OCI-LY1 (cell line): ENCODE measurements around the gene KRTAP5-3.
"Not testable (repeated sequence)": the region's sequence is repeated elsewhere in the genome, so short reads cannot be mapped to it uniquely, and the experiment has no call there.

Experiments used
- EZH2 ChIP-seq: fragments of 200-600 bp; sonication (generic), shearing (Covaris generic); IDR thresholded peaks from 2 replicates; pipeline ENCODE4 v1.8.0; 2017; ENCODE audit warnings: borderline replicate concordance, mixed run types, mild to moderate bottlenecking, antibody characterized with exemption, low read length, moderate library complexity, mixed read lengths
- TF ChIP-seq, protein P1 (sequence below): fragments of 200-600 bp; sonication (generic), shearing (Covaris generic); IDR thresholded peaks from 2 replicates; pipeline ENCODE4 v1.5.1; 2017; ENCODE audit warnings: mild to moderate bottlenecking, antibody characterized with exemption, low read length, moderate library complexity, mixed read lengths

- TF ChIP-seq, protein P1, sequence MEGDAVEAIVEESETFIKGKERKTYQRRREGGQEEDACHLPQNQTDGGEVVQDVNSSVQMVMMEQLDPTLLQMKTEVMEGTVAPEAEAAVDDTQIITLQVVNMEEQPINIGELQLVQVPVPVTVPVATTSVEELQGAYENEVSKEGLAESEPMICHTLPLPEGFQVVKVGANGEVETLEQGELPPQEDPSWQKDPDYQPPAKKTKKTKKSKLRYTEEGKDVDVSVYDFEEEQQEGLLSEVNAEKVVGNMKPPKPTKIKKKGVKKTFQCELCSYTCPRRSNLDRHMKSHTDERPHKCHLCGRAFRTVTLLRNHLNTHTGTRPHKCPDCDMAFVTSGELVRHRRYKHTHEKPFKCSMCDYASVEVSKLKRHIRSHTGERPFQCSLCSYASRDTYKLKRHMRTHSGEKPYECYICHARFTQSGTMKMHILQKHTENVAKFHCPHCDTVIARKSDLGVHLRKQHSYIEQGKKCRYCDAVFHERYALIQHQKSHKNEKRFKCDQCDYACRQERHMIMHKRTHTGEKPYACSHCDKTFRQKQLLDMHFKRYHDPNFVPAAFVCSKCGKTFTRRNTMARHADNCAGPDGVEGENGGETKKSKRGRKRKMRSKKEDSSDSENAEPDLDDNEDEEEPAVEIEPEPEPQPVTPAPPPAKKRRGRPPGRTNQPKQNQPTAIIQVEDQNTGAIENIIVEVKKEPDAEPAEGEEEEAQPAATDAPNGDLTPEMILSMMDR, result not testable (repeated sequence)
- TF ChIP-seq EZH2, result not testable (repeated sequence)
Observed at GRCh38 chr11:1575756-1576155, 32.5 kb downstream of the KRTAP5-3 start.
